SK-N-MC (cell line): ENCODE results near the gene MYO1D.

Experiments used
- FOXP2 ChIP-seq: optimal IDR thresholded peaks from 2 replicates; pipeline ENCODE3; 2011; ENCODE audit warnings: mild to moderate bottlenecking, moderate library complexity; ENCODE audit not compliant: insufficient read depth; ENCODE audit errors: extremely low read length, control extremely low read depth
- POLR2AphosphoS5 ChIP-seq: IDR thresholded peaks from 2 replicates; pipeline ENCODE4 v1.6.1; 2012; ENCODE audit warnings: mild to moderate bottlenecking, low read depth, low read length, borderline replicate concordance

GRCh38 chr17:32558997-32559650 is 317.8 kb downstream of the MYO1D start:
- TF ChIP-seq FOXP2 (no peak), POLR2AphosphoS5 (no peak)
